ENCODE measurements around the gene SMTNL2. TPM values are rescaled to one million over a fixed set of nuclear protein-coding genes. Genes with fewer than 3 reads are reported as not detected.
A peak's percentile ranks its signal among the peaks of the same experiment; 100 is the strongest.

The SMTNL2 gene
- total and polyA plus RNA-seq, 2 of the 4 experiments (the other 2 are of a cell fraction), result not detected

DNA sequence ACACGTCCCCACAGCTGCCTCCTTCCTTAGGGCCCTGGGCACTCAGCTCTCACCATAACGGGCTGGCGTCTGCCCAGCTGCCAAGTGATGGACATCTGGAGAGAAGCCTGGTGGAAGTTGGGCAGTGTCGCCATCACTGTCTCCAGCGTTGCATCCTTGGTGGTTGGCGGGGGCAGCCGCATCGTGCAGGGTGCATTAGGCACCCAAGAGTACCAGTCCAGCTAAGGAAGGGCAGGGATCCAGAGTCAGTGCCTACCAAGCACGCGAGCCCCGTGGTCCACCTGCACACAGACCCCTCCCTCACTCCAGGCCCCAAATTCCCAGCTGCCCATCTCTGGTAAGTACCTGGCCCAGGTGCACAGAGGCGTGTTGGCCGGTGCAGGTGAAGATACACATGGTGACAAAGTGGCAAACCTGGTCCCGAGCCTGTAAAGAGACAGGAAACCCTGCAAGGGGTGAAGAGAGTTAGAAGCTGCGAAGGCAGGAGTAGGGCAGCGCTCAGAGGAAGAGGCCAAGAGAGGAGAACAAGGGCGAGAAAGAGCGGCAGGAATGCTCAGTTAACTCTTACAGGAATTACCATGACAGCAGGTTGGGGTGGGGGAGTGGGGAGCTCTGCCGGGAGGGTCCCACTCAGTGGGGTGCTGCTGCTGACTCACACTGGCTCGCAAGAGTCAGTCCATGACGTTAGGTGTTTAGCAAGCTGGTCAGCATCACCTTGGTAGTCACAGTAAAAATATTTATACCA is 47.7 kb downstream of the SMTNL2 start:
- in situ Hi-C loops (cut with MboI; ENCODE audit: low sequenced_read_pairs) (no loop called here), dilution Hi-C loops (cut with HindIII; ENCODE audit: low sequenced_read_pairs, unreplicated experiment) (no loop called here), intact Hi-C loops (cut with micrococcal nuclease) (no loop called here)
- WGBS, 2 experiments (ENCODE audit: extremely low coverage in 2 of 2, insufficient read length in 1 of 2), result 70% methylated on average over 9 of the region's 21 CpGs; no CpG with 5 or more reads in 1 of the 2 experiments
- Histone ChIP-seq H3K9ac (ENCODE audit: low read depth, low read length) (no peak overlapping the region), H4K5ac (ENCODE audit: low read depth, low read length) (no peak overlapping the region), H2BK15ac (ENCODE audit: low read depth, low read length) (no peak overlapping the region), H3K36me3 (ENCODE audit: control insufficient read depth, insufficient read depth, low read length) (no peaks in the 10 kb centered on the region), H3K14ac (replicated peaks; ENCODE audit: low read depth, low read length) (no peak overlapping the region), H3K56ac (ENCODE audit: extremely low read depth, insufficient read depth, low read length) (no peak overlapping the region), H3K4ac (ENCODE audit: low read depth, low read length) (no peak overlapping the region), H3K4me3 (ENCODE audit: insufficient read depth, low read depth, low read length) (no peak overlapping the region), H3K4me1 (ENCODE audit: control insufficient read depth, insufficient read depth, low read length) (no peaks in the 10 kb centered on the region), H3K4me2 (ENCODE audit: low read depth, low read length) (no peak overlapping the region), H3K27ac (ENCODE audit: insufficient read depth, low read length) (no peak overlapping the region), H3K9me1 (ENCODE audit: insufficient read depth, low read length) (no peaks in the 10 kb centered on the region), H4K8ac (ENCODE audit: low read depth in 2 of 2, low read length in 2 of 2) (no peak overlapping the region), H2AK9ac (replicated peaks; ENCODE audit: low read depth, low read length, poor library complexity) (no peak overlapping the region), H2BK5ac (ENCODE audit: low read depth, low read length, poor library complexity, severe bottlenecking) (no peak overlapping the region), H3K23ac (ENCODE audit: low read depth, low read length) (no peak overlapping the region), H2BK120ac (ENCODE audit: low read depth, low read length) (no peak overlapping the region), H3K27me3 (ENCODE audit: control insufficient read depth, insufficient read depth, low read length) (peaks cover 27% of the 10 kb centered on the region), H2AK5ac (ENCODE audit: low read depth, low read length) (no peak overlapping the region), H4K91ac (ENCODE audit: insufficient read depth, low read depth, low read length) (no peak overlapping the region), H3K79me1 (ENCODE audit: low read depth in 1 of 2, low read length in 2 of 2) (no peaks in the 10 kb centered on the region), H3K18ac (ENCODE audit: low read depth, low read length) (no peak overlapping the region), H3K9me3 (ENCODE audit: control insufficient read depth, insufficient read depth, low read length) (no peaks in the 10 kb centered on the region), H2BK20ac (ENCODE audit: low read depth, low read length) (no peak overlapping the region), H2AFZ (replicated peaks; ENCODE audit: low read length, poor library complexity) (no peak overlapping the region), H4K20me1 (ENCODE audit: insufficient read depth, low read length) (no peaks in the 10 kb centered on the region)
- no TSS peak for BruUV-seq (replicated peaks)
- no peak for TF ChIP-seq MAFK (IDR thresholded peaks at IDR 0.05; ENCODE audit: low read depth, low read length)
- TF ChIP-seq, protein P1, sequence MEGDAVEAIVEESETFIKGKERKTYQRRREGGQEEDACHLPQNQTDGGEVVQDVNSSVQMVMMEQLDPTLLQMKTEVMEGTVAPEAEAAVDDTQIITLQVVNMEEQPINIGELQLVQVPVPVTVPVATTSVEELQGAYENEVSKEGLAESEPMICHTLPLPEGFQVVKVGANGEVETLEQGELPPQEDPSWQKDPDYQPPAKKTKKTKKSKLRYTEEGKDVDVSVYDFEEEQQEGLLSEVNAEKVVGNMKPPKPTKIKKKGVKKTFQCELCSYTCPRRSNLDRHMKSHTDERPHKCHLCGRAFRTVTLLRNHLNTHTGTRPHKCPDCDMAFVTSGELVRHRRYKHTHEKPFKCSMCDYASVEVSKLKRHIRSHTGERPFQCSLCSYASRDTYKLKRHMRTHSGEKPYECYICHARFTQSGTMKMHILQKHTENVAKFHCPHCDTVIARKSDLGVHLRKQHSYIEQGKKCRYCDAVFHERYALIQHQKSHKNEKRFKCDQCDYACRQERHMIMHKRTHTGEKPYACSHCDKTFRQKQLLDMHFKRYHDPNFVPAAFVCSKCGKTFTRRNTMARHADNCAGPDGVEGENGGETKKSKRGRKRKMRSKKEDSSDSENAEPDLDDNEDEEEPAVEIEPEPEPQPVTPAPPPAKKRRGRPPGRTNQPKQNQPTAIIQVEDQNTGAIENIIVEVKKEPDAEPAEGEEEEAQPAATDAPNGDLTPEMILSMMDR (conservative IDR thresholded peaks at IDR 0.05; ENCODE audit: low read depth, low read length), result no peak
- TF ChIP-seq, protein P2, sequence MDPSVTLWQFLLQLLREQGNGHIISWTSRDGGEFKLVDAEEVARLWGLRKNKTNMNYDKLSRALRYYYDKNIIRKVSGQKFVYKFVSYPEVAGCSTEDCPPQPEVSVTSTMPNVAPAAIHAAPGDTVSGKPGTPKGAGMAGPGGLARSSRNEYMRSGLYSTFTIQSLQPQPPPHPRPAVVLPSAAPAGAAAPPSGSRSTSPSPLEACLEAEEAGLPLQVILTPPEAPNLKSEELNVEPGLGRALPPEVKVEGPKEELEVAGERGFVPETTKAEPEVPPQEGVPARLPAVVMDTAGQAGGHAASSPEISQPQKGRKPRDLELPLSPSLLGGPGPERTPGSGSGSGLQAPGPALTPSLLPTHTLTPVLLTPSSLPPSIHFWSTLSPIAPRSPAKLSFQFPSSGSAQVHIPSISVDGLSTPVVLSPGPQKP (IDR thresholded peaks at IDR 0.05; ENCODE audit: borderline replicate concordance, low read depth, low read length), result no peak
- TF ChIP-seq CEBPB (IDR thresholded peaks at IDR 0.05; ENCODE audit: low read depth, low read length), result no peak
- no peak for TF ChIP-seq NFE2L2 (IDR thresholded peaks at IDR 0.05; ENCODE audit: low read depth, low read length)
- no peak for TF ChIP-seq RCOR1 (IDR thresholded peaks at IDR 0.05; ENCODE audit: insufficient replicate concordance, low read length)
- no peak for TF ChIP-seq MXI1 (IDR thresholded peaks at IDR 0.05; ENCODE audit: borderline replicate concordance, low read depth, low read length)
- TF ChIP-seq FOS (IDR thresholded peaks at IDR 0.05; ENCODE audit: low read depth, low read length), result no peak
- no peak for TF ChIP-seq SMC3 (IDR thresholded peaks at IDR 0.05; ENCODE audit: low read depth, low read length)
- TF ChIP-seq BHLHE40 (IDR thresholded peaks at IDR 0.05; ENCODE audit: low read depth, low read length), result no peak
- TF ChIP-seq RAD21 (IDR thresholded peaks at IDR 0.05; ENCODE audit: low read length), result no peak
- no peak for TF ChIP-seq POLR2A (IDR thresholded peaks at IDR 0.05; ENCODE audit: low read depth, low read length)
- TF ChIP-seq MAZ (IDR thresholded peaks at IDR 0.05; ENCODE audit: borderline replicate concordance, low read depth, low read length), result no peak
- TF ChIP-seq RFX5 (IDR thresholded peaks at IDR 0.05; ENCODE audit: low read depth, low read length), result no peak
- no peak for TF ChIP-seq CHD1 (IDR thresholded peaks at IDR 0.05; ENCODE audit: low read depth, low read length)
- TF ChIP-seq, protein P3, sequence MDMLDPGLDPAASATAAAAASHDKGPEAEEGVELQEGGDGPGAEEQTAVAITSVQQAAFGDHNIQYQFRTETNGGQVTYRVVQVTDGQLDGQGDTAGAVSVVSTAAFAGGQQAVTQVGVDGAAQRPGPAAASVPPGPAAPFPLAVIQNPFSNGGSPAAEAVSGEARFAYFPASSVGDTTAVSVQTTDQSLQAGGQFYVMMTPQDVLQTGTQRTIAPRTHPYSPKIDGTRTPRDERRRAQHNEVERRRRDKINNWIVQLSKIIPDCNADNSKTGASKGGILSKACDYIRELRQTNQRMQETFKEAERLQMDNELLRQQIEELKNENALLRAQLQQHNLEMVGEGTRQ (IDR thresholded peaks at IDR 0.05; ENCODE audit: low read depth, low read length), result no peak
- CTCF ChIA-PET, result no interaction called here
- DNase-seq, result peak; percentile 47
- ATAC-seq (ENCODE audit: low read depth), result peak; percentile 21
- POLR2A ChIA-PET (ENCODE audit: unreplicated experiment), result no interaction called here

Measured in IMR-90 (cell line).